HepG2 (cell line): Measurements from ENCODE around the gene MAML1. TPM values are rescaled to one million over a fixed set of nuclear protein-coding genes. Genes with fewer than 3 reads are reported as not detected.

Source experiments
- CEBPG ChIP-seq: IDR thresholded peaks from 2 replicates; pipeline ENCODE4 v1.6.1; 2016
- DNMT1 ChIP-seq: sonication (generic); formaldehyde crosslinking; IDR thresholded peaks from 2 replicates; pipeline ENCODE4 v1.5.1; 2020; ENCODE audit warnings: mild to moderate bottlenecking, missing genetic modification reagents
- FLYWCH1 ChIP-seq: sonication (generic); formaldehyde crosslinking; IDR thresholded peaks from 2 replicates; pipeline ENCODE4 v1.8.1; 2023; ENCODE audit warnings: mild to moderate bottlenecking, missing genetic modification reagents
- ISX ChIP-seq: sonication (generic); formaldehyde crosslinking; conservative IDR thresholded peaks from 2 replicates; pipeline ENCODE4 v1.5.0; 2020; ENCODE audit warnings: missing genetic modification reagents
- MTA1 ChIP-seq: sonication (generic); formaldehyde crosslinking; IDR thresholded peaks from 2 replicates; pipeline ENCODE4 v1.4.0; 2020; ENCODE audit warnings: missing genetic modification reagents, mild to moderate bottlenecking, borderline replicate concordance
- NAIF1 ChIP-seq: sonication (generic); formaldehyde crosslinking; IDR thresholded peaks from 2 replicates; pipeline ENCODE4 v1.5.0; 2020; ENCODE audit warnings: mild to moderate bottlenecking, missing genetic modification reagents, borderline replicate concordance
- RERE ChIP-seq: IDR thresholded peaks from 2 replicates; pipeline ENCODE4 v1.6.1; 2016; ENCODE audit warnings: low read depth, missing genetic modification reagents, missing compliant biosample characterization
- SCMH1 ChIP-seq: sonication (generic); formaldehyde crosslinking; IDR thresholded peaks from 2 replicates; pipeline ENCODE4 v1.9.0; 2021; ENCODE audit warnings: missing genetic modification reagents, mild to moderate bottlenecking, borderline replicate concordance
- ZBTB21 ChIP-seq: sonication (generic); formaldehyde crosslinking; IDR thresholded peaks from 2 replicates; pipeline ENCODE4 v1.4.0; 2020; ENCODE audit warnings: missing genetic modification reagents
- ZFP82 ChIP-seq: sonication (generic); formaldehyde crosslinking; IDR thresholded peaks from 2 replicates; pipeline ENCODE4 v1.5.1; 2020; ENCODE audit warnings: mild to moderate bottlenecking, missing genetic modification reagents, borderline replicate concordance
- ZHX1 ChIP-seq: sonication (generic); formaldehyde crosslinking; IDR thresholded peaks from 2 replicates; pipeline ENCODE4 v1.8.1; 2022; ENCODE audit warnings: low read depth, mild to moderate bottlenecking, missing genetic modification reagents
- ZNF24 ChIP-seq: fragments of 450-650 bp; IDR thresholded peaks from 2 replicates; pipeline ENCODE4 v1.6.1; 2017; ENCODE audit warnings: antibody characterized with exemption, mild to moderate bottlenecking
- ZNF276 ChIP-seq: sonication (generic); formaldehyde crosslinking; IDR thresholded peaks from 2 replicates; pipeline ENCODE4 v1.4.0; 2020; ENCODE audit warnings: mild to moderate bottlenecking, low read depth, missing genetic modification reagents
- ZNF616 ChIP-seq: sonication (generic); formaldehyde crosslinking; IDR thresholded peaks from 2 replicates; pipeline ENCODE4 v1.5.0; 2020; ENCODE audit warnings: low read depth, mild to moderate bottlenecking, missing genetic modification reagents
- ZNF687 ChIP-seq: sonication (generic); formaldehyde crosslinking; IDR thresholded peaks from 2 replicates; pipeline ENCODE4 v1.5.1; 2020; ENCODE audit warnings: mild to moderate bottlenecking, missing genetic modification reagents, moderate library complexity
- polyA plus RNA-seq, 8 experiments: library from polyadenylated mRNA; depleted of rRNA in 3 of 8; stranded (reverse) in 7 of 8; unstranded in 1 of 8; fragments of >200 nt; fragmentation: Illumina TruSeq in 4 of 8; extraction: Trizol in 4 of 8; gene quantifications; 2 replicates each; pipeline versions ENCODE4 v1.2.1 to v1.2.3, GENCODE V29; 2011 to 2016; ENCODE audit warnings: low read depth in 4 of 8, missing spikeins in 1 of 8, mixed read lengths in 1 of 8; ENCODE audit not compliant: insufficient read depth in 1 of 8
- total RNA-seq, 5 experiments: library from RNA; depleted of rRNA; stranded (reverse); fragments of >200 nt; fragmentation: Illumina TruSeq; extraction: Trizol; gene quantifications; 2 replicates each; pipeline ENCODE4 v1.2.3, GENCODE V29; 2016; ENCODE audit warnings: low read depth in 1 of 5

The MAML1 gene
- total and polyA plus RNA-seq, 2 of the 13 experiments (the other 11 are each of a cell fraction or from before 2014, with no cell fraction given): 10.0 to 10.8 TPM

- TF ChIP-seq NAIF1 (CRISPR knock-in tag) (no peak), ZNF687 (CRISPR knock-in tag) (peak; percentile 87), CEBPG (CRISPR knock-in tag) (peak; percentile 92), ZHX1 (CRISPR knock-in tag) (no peak; the same call in 1 of the 2 replicates), ZNF616 (peak; percentile 50; the same call in 1 of the 2 replicates), ZNF276 (CRISPR knock-in tag) (0 out of 2 replicates have a peak, but pooled peaks have one; percentile 76), RERE (CRISPR knock-in tag) (peak; percentile 80), ISX (CRISPR knock-in tag) (no peak), ZBTB21 (CRISPR knock-in tag) (peak; percentile 75), SCMH1 (CRISPR knock-in tag) (no peak), DNMT1 (CRISPR knock-in tag) (peak; percentile 90), MTA1 (CRISPR knock-in tag) (peak; percentile 88; the same call in 1 of the 2 replicates), ZNF24 (no peak), FLYWCH1 (CRISPR knock-in tag) (peak; percentile 67; the same call in 1 of the 2 replicates), ZFP82 (CRISPR knock-in tag) (no peak; the same call in 1 of the 2 replicates)
Observed at GRCh38 chr5:179818746-179819295, 86.2 kb downstream of the MAML1 start (continued).
